HG03045 (cell line): ENCODE data around the gene HOXA6.

Experiments used
- ATAC-seq: cut with Tn5 transposase; IDR thresholded peaks from one replicate; pipeline ENCODE4 v1.9.1; 2021; ENCODE audit warnings: mild to moderate bottlenecking, moderate library complexity; ENCODE audit not compliant: unreplicated experiment

HOXA6 gene

GRCh38 chr7:27100694-27101170 is 46.8 kb downstream of the HOXA6 start:
- ATAC-seq: no peak

GRCh38 chr7:27099453-27100370 is 47.9 kb downstream of the HOXA6 start:
- ATAC-seq: no peak

DNA sequence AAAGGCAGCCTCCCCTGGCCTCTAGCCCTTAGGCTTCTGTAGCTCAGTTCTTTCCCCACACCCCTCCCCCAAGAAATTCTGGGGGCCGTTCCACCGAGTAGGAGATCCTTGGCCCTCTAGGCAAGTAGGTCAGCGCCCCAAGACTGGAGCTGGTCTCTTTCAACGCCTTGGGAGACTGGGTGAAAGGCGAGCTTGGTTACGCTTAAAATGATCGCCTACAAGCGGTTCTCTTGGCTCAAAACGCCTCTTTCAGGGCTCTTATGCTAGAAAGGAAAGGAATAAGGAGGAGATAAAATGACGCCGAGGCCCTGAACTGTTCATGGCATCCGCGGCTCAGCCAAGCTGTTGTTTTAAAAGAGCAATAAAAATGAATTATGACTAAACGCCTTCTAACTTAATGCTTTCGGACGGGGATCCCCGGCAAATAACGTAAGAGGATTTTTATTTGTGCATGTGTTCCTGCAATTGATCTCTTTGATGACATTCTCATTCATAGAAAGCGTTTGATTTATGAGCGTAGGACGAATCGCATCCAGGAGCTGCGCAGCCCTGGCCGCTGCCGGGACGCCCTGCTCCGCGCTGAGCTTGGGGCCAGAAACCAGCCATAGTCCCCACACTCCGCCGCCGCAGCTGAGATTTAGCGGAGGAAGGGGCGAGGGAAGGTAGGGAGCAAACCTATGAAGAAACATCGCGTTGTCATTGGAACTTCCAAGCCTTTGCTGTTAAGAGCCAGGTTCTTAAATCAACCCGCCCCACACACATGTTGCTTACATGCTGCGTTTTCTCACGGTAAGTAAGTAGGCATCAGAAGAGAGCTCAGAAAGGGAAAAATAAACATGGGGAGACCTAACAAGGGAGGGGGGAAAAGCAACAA is 48.8 kb downstream of the HOXA6 start:
- no peak for ATAC-seq

GRCh38 chr7:27097686-27098577 is 49.6 kb downstream of the HOXA6 start:
- no peak for ATAC-seq

- ATAC-seq: no peak
These were observed 50.6 kb downstream of the HOXA6 start for GRCh38 chr7:27096768-27097514.

GRCh38 chr7:27095897-27096767 is 51.4 kb downstream of the HOXA6 start, which contains the start of gene HOXA1:
Gene HOXA1, minus strand, starts transcription at chr7:27096000. Its CDS starts 88 bp downstream, at chr7:27095912.
- peak; percentile 80 for ATAC-seq
